Hippocampal formation (tissue), 2 donors: ENCODE results near the gene LBH.

Experiments
- DNase-seq, 2 donors: peaks; one replicate each; lab custom pipeline; 2025; lab: John Stamatoyannopoulos, UW

Gene LBH

GRCh38 chr2:30235859-30236535 is 4.7 kb downstream of the LBH start:
- DNase-seq: no peak

- DNase-seq: no peak
These were observed 5.4 kb downstream of the LBH start for GRCh38 chr2:30236591-30237238.

- no peak for DNase-seq
These were observed 6.1 kb downstream of the LBH start for GRCh38 chr2:30237239-30237965.

- no peak for DNase-seq
These were observed 6.8 kb downstream of the LBH start for GRCh38 chr2:30237966-30238800.

- no peak for DNase-seq
These were observed 8.1 kb downstream of the LBH start for GRCh38 chr2:30239308-30239985.

- no peak for DNase-seq
These were observed 8.8 kb downstream of the LBH start for GRCh38 chr2:30239986-30240752.

- DNase-seq: no peak
These were observed 11.9 kb downstream of the LBH start for GRCh38 chr2:30243231-30243630.

GRCh38 chr2:30245364-30245763 is 14.0 kb downstream of the LBH start:
- no peak for DNase-seq

- DNase-seq: no peak
These were observed 17.5 kb downstream of the LBH start for GRCh38 chr2:30248791-30249190.

- DNase-seq: no peak
These were observed 18.0 kb downstream of the LBH start for GRCh38 chr2:30249354-30249753.

- DNase-seq: no peak
These were observed 19.1 kb downstream of the LBH start for GRCh38 chr2:30250421-30250820.

- no peak for DNase-seq
These were observed 21.7 kb downstream of the LBH start for GRCh38 chr2:30252723-30253701.

- DNase-seq: no peak
These were observed 22.7 kb downstream of the LBH start for GRCh38 chr2:30253873-30254684.

- DNase-seq: no peak
These were observed 23.3 kb downstream of the LBH start for GRCh38 chr2:30254685-30255001.

GRCh38 chr2:30255026-30255425 is 23.7 kb downstream of the LBH start:
- no peak for DNase-seq

- no peak for DNase-seq
These were observed 24.4 kb downstream of the LBH start for GRCh38 chr2:30255466-30256408.

- no peak for DNase-seq
These were observed 26.2 kb downstream of the LBH start for GRCh38 chr2:30257266-30258214.
